Measurements from ENCODE around the gene SELPLG.

SELPLG gene

DNA sequence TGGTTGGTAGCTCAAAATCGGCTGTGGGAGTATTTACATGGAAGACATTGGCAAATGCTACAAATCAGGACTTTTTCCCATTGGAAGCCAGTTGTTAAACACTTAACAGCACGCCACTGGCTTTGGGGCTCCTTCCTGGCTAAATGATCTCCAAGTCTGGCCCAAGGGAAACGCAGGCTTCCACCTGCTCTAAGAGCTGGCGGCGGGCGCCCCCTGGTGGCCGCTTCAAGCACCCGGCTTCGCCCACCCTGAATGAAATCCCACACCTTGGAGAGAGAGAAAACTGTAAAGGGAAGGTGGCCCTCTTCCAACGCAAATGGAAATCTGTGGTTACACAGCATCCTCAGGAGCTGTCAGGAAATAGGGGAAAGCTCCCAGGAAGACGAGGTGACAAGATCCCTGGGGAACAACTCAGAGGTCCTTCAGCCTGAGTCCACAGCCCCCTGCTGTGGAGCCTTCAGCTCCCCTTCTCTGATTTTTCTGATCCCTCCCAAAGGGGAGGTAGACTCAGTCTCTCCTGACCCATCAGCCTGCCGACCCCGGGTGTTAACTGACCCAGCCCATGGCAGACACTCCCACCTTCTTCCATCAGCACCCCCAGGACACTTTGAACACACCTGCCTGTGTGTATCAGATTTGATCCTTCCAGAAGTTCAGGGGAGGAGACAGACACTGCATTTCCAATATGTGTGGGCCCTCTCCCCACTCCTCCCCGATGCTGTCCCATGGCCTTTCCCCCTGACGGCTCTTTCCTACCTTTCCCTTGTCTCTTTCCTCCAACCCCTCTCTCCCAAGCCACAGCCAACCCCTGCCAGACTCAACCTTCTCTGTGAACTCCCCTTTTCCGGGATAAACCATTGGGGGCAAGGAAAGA is 15.4 kb downstream of the SELPLG start:
- DNase-seq = peak; percentile 63

DNA sequence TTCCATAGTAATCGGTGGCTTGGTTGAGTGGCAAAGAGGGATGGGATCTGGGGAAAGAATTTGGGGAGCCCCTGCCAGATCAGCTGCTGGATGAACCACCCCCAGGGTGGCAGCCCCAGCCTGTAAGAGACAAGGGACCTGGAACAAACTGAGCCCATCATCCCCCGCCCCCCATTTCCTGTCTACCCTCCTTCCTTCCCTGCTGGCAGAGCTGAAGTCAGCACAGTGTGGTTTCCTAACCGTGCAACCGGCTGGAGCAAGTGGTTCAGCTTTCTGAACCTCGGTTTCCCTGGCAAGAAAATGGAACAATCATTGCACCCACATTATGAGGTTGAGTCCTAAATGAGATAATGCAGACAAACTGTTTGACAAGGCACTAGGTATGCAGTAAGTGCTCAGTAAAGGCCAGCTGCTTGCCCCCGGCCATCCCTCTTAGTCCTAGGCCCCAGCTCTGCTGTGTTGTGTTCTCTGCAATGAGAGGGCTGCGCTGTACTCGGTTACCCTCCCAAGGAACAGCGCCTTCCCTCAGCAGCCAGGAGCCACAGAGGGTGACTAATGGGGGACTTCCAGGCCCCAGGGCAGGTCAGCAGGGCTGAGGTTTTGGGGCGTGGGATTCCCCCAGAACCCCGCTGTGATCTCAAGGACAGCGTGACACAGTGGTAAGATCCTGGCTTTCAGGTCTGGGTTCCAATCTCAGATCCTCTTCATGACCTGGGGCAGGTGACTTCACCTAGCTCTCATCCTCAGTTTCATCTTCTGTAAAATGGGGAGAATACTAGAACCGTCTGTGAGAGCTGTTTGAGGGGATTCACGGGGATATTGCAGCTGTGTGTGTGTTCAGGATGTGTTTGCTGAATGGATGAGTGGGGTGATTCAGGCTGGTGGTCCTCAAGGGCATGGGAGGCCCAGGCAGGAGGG is 16.5 kb downstream of the SELPLG start:
- DNase-seq = peak; percentile 15

DNA sequence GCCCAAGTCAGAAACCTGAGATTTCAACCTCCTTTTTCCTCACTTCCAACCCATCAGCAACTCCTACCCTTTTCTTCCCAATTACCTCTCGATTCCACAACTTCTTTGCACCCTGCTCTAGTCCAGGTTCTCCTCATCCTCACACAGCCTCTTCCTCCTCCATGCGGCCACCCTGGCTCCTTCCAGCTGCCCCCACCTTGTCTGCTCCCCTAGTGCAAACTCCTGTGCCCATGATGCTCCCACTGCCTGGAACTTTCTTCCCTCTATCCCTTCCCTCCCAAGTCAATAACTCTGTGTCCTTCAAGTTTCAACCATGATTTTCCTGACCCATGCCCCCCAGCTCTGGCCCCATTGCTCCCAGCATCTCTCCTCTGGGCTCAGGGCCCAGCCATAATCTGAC is 17.3 kb downstream of the SELPLG start:
- no peak for DNase-seq

DNA sequence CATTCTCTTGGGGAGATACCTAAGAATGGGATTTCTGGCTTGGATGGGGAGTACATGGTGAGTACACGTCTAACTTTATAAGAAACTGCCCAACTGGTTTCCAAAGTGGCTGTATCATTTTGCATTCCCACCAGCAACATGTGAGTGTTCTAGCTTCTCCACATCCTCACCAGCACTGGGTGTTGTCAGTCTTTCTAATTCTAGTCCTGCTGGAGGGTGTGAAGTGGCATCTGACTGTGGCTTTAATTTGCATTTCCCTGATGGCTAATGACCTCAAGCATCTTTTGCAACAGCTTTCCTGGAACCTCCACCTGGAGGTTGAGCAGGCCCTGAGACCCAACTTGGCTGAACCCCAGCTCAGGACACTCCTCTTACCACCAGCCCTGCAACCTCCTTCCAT is 17.8 kb downstream of the SELPLG start:
- no peak for DNase-seq

DNA sequence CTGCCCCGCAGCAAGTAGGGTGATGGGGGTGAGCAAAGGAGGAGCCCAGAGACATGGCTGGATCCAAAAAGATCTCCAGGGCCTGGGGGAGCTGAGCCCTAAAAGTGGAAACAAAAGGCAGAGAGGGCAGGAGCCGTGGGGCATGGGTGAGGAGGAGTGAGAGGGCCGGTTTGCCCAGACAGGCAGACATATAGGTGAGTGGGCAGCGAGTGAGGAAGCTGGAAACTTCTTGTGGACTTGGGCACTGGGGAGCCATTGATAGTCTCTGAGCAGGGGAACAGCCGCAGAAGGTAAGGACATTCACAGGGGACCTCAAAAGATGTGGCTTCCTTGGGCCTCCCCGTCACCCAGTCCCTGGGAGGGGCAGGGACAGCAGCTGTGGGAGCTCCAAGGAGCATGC is 19.1 kb downstream of the SELPLG start:
- no peak for DNase-seq

DNA sequence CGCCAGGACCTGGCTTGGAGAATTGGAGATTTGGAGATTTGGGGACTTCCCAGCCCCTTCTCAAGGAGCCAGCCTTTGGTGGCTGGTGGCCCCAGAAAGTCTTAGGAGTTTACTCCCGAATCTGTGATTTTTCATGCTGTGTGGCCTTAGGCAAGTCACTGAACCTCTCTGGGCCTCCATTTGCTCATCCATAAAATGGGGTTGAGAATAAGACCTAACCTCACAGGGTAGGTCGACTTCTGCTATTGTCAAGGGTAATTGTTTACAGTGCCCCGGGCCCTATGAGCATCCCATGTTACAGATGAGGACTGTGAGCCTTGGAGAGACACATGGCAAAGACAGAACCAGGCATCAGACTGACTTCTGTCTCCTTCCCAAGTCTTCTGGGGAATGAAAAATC is 19.7 kb downstream of the SELPLG start:
- no peak for DNase-seq

DNA sequence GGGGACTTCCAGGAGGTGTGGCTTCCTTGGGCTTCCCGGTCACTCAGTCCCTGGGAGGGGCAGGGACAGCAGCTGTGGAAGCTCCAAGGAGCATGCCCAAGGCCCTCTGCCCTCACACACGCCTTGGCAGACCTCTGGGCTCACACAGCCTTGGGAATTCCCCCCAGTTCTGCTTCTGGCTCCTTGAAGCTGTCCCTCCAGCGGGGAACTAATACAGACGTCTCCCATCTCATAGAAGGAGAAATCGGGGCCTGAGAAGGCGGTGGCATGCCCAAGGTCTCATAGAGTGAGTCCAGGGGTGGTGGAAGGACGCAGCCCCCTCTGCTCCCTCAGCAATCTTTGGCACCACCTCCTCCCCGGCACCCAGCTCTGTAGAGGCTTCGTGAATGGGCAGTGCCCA is 20.1 kb downstream of the SELPLG start:
- no peak for DNase-seq

DNA sequence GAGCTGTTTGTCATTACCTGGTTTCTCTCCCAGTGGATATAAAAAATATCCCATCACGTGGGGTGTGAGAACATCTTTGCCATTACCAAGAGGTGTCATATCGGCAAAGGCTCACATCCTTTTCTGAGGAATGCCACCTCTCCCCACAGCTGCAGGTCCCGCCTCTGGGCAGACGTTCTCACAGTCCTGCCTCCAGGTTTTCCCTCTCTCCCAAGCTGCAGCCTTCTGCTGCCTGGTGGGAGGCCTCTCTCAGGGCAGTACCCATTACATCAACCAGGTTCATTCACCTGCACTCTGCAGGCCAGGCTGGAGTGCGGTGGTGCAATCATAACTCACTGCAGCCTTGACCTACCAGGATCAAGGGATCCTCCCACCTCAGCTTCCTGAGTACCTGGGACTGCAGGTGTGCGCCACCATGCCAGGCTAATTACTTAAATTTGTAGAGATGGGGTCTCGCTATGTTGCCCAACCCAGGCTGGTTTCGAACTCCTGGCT is 20.9 kb downstream of the SELPLG start:
- DNase-seq = no peak

DNA sequence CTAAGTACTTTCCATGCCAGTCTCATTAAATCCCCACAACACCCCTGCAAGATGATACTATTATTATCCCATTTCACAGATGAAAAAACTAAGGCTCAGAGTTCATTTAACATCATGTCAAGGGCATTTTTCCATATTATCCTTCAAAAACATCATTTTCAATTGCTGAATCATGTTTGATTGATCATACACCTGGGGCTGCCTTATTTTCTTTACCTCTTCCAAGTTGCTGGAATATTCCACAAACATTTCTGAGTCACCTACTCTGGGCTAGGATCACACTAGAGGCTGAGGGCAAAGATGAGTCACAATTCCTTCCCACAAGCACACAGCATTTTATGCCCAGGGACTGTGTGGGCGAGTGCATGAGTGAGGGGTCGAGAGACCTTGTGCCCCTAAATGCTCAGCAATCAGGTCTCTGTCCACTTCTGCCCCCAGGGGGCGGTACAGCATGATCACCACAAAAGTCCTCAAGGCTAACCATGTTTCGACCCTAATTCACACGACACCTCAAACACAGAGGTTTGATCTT is 21.7 kb downstream of the SELPLG start:
- no peak for DNase-seq

DNA sequence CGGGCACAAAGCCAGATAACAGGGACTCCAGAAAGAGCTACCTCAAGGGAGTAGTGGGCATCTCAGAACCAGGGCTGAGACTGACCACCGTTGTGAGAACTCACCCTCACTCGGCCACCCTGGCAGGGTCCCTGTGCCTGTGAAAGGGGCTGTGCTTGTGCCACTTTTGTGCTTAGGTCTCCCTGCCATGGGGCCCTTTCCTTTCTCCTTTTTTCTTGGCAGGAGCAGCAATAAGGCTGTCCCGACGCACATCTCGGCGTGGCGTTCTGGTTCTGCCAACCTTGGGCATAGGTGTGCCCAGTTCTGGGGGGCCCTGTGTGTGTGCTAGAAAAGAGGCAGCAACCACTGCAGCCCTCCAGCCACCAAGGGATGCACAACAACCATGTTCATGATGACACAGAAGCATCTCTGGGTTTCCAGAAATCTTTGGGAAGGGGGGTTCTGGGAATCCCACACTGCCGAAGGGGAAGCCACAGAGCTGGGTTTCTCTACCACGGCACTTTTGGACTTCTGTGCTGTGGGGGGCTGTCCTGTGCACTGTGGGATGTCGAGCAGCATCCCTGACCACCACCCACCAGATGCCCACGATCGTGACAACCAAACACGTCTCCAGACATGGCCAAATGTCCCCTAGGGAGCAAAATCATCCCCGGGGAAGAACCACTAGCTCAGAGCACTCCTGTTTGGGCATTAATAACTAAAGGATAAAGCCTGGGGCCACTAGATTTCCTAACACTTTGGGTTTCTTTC is 22.7 kb downstream of the SELPLG start:
- no peak for DNase-seq

DNA sequence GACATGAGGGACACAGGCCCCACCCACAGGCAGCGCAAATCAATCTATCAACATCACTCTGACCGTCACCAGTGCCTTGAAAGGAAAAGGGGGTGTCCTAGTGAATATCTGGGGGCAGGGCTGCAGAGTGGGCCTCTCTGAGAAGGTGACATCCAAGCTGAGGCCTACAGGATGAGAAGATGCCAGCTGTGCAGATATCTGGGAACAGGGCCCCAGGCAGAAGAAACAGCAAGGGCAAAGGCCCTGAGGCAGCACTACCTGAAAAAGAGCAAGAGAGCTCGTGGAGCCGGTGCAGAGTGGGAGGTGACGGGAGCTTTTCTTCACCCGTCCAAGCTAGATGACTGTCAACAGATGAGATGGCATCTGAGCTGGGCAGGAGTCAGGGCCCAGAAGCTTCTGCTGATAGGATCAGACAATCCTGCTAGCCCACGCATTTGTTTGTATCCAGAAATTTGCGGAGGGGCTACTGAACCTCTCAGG is 23.3 kb downstream of the SELPLG start:
- DNase-seq = no peak

DNA sequence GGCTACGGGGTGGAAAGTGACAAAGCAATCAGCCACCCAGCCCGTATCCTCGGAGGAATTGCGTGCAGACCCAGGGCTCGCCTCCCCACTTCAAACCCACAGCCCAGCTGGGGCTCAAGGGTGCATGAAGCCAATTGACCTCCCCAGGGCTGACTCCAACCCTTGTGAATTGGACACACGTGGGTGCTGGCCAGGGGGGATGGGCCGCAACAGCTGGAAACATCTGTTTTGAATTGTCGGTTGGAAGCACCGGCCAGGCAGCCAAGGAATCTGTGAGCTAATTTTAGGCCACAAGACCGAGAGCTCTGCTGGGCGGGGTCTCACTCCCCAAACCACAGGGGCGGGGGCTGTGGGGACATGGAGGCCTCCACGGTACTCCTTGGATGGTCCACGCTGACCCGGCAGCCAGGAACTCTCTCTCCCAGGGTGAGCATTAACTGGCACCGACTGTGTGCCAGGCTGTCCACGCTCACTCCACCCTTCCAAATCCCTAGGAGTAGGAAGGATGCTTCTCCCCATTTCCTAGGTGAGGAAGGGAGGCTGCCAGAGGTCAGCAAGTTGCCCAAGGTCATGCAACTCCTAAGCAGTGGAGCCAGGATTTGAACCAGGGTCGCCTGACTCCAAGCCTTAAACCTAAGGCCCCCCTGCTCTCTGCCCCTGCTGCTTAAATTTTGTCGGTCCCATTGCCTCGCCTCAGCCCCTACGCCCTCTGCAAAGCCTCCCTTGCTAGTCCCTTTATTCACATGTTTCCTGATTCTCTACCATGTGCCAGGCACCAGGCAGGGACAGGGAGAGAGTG is 24.0 kb downstream of the SELPLG start:
- no peak for DNase-seq

DNA sequence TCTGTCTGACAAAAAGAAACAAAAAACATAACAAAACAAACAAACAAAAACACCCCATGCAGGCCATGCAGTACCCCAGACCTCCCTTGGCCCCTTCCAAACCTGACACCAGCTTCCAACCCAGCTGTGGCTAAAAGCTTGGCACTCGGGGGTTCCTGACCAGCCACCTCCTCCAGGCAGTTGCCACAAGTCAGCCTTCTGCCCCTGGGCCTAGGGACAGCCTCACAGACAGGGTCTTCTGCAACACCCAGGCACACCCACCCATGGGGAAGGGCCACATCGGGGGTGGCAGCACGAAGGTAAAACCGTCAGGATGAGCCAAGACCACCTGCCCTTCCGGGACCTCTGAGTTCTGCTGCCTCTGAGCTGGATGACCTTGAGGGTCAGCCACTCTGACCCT is 25.1 kb downstream of the SELPLG start:
- no peak for DNase-seq

DNA sequence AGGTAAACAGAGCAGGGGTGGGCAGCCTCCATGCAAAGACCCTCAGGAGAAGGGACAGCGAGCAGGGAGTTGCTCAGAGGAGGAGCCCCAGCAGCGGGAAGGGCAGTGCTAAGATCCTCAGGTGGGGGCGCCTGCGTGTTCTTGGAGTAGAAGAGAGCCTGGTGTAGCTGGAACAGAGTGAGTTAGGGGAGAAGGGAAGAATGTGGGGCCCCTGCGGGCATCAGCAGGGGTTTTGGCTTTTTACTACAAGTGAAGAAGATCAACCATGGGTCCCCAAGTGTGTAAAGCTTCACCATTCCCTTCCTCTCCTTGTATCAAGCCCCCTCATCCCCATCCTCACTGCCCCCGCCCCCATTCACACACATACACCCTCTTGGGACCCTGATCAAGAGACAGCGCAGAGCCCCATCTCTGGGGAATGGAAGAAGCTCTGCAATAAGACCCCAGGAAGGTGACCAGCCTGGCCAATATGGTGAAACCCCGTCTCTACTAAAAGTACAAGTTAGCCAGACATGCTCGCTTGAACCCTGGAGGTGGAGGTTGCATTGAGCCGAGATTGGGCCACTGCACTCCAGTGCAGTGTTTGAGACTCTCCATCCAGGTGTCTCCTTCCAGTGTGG is 25.6 kb downstream of the SELPLG start:
- DNase-seq = no peak

DNA sequence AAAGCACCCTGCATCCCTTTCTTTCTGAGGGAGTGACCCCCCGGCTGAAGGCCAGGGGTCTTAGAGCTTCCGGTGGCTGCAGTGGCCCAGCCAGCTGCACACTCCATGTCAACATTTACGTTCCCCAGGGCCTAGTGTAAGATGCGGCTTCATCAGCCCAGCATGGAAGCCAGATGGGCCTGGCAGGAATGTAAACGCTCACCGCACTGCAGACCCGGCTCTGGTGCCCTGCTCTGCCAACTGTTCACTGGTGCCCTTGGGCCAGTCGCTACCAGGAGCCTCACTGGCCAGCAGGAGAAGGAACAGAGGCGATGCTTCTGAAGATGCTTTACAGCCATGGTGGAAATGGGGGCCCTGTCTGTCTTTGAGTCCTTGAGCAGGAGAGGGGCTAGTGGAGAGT is 27.2 kb downstream of the SELPLG start:
- no peak for DNase-seq

DNA sequence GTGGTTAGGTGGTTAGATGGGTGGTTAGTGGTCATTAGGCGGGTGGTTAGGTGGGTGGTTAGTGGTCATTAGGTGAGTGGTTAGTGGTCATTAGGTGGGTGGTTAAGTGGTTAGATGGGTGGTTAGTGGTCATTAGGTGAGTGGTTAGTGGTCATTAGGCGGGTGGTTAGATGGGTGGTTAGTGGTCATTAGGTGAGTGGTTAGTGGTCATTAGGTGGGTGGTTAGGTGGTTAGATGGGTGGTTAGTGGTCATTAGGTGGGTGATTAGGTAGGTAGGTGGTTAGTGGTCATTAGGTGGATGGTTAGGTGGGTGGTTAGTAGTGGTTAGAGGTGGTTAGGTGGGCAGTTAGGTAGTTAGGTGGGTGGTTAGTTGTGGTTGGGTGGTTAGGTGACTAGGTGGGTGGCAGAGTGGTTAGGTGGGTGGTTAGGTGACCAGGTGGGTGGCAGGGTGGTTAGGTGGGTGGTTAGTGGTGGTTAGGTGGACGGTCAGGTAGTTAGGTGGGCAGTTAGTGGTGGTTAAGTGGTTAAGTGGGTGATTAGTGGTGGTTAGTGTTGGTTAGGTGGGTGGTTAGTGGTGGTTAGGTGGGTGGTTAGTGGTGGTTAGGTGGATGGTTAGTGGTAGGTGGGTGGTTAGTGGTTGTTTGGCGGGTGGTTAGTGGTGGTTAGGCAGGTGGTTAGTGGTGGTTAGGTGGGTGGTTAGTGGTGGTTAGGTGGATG is 27.8 kb downstream of the SELPLG start:
- no peak for DNase-seq

DNA sequence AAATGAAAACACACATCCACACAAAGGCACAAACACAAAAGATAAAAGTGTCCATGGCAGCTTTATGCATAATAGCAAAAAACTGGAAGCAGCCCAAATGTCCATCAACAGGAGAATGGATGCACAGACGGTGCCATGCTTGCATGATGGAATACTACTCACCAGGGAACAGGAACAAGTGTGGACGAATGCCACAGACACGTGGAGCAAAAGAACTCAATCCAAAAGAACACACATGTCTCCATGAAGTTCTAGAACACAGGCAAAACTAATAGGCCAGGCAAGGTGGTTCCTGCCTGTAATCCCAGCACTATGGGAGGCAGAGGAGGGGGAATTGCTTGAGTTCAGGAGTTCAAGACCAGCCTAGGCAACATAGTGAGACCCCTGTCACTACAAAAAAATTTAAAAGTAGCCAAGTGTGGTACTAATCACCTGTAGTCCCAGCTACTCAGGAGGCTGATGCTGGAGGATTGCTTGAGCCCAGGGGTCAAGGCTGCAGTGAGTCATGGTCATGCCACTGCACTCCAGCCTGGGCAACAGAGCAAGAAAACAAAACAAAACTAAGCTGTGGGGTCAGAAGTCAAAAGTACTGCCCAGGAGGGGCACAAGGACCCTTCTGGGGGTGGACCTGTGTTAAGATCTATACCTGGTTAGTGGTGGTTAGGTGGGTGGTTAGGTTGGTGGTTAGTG is 28.5 kb downstream of the SELPLG start:
- DNase-seq = no peak

DNA sequence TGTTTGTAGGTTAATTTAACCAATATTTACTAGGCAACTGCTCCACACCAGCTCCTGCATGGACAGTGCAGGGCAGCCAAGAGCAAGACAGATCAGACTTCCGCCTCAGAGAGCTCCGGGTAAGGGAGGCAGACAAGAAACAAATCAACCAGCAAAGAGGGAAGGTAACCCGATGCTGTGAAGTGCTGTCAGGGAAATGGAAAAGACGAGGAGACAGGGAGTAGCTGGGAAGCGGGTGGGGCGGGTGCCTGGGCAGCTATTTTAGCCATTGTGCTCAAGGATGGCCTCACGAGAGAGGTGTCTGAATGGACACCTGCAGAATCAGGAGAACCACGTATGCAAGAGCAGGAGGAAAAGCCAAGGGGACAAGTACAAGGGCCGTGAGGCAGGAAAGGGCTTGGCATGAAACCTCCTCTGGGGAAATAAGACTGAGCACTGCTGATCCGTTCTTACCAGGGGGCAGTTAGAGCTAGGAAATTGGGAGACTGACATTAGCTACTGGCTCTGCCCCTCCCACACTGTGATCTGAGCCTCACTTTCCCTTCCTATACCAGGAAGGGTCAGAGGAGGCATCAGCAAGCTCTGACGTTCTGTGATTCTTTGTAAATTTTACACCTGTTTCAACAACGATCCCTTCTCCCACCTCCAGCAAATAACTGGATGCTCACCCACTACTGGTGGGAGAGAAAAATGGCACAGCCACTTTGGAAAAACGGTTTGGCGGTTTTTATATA is 29.3 kb downstream of the SELPLG start:
- no peak for DNase-seq

DNA sequence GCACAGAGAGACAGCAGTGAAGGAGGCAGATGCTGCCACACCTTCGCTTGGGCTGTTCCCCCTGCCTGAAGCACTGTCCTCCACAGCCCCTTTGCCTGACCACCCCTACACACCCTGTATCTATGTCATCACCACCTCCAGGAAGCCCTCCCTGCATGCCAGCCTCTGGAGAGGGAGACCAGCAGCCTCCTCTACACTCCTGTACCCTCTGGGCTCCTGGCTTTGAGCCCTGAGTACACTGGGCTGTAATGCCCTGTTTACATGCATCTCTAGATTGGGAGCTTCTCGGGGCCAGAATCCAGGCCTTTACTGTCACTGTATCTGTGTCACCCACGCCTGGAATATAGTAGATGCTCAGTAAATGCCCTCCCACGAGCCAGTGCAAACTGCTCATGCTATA is 30.0 kb downstream of the SELPLG start:
- DNase-seq = no peak
